Activated T-cell treated with anti-CD3 and anti-CD28 coated beads, Interleukin-2, amount 50 U/mL, for 1 hour (primary cell): ENCODE measurements around the gene PLAAT4.

Experiments used
- DNase-seq: peaks from one replicate; pipeline ENCODE4 v3.0.0-alpha.2; 2020

Gene PLAAT4

GRCh38 chr11:63536669-63537292 is at the start of gene PLAAT4:
TSS of gene PLAAT4 (plus strand) at chr11:63536808. CDS start at chr11:63536869, 61 bp downstream.
- peak; percentile 40 for DNase-seq

GRCh38 chr11:63488789-63489188 is 47.8 kb upstream of the PLAAT4 start:
- DNase-seq: no peak

GRCh38 chr11:63489879-63490278 is 46.7 kb upstream of the PLAAT4 start:
- no peak for DNase-seq

GRCh38 chr11:63490551-63491239 is 45.9 kb upstream of the PLAAT4 start, which contains the start of gene PLAAT5:
TSS of gene PLAAT5 (minus strand) at chr11:63491167. CDS start at chr11:63491034, 133 bp downstream.
- peak; percentile 45 for DNase-seq

- DNase-seq: no peak
Observed at GRCh38 chr11:63491240-63491587, 45.4 kb upstream of the PLAAT4 start.

GRCh38 chr11:63491636-63492372 is 44.8 kb upstream of the PLAAT4 start:
- DNase-seq: no peak

- no peak for DNase-seq
Observed at GRCh38 chr11:63492441-63492840, 44.2 kb upstream of the PLAAT4 start.

- DNase-seq: no peak
Observed at GRCh38 chr11:63493127-63493526, 43.5 kb upstream of the PLAAT4 start.

- no peak for DNase-seq
Observed at GRCh38 chr11:63494975-63495374, 41.6 kb upstream of the PLAAT4 start.

- no peak for DNase-seq
Observed at GRCh38 chr11:63499874-63500273, 36.7 kb upstream of the PLAAT4 start.

- no peak for DNase-seq
Observed at GRCh38 chr11:63501236-63501635, 35.4 kb upstream of the PLAAT4 start.

- DNase-seq: no peak
Observed at GRCh38 chr11:63502252-63502820, 34.3 kb upstream of the PLAAT4 start.

- DNase-seq: no peak
Observed at GRCh38 chr11:63503492-63503891, 33.1 kb upstream of the PLAAT4 start.

- DNase-seq: no peak
Observed at GRCh38 chr11:63504054-63504453, 32.6 kb upstream of the PLAAT4 start.

- no peak for DNase-seq
Observed at GRCh38 chr11:63504933-63505586, 31.5 kb upstream of the PLAAT4 start.

- no peak for DNase-seq
Observed at GRCh38 chr11:63505857-63506528, 30.6 kb upstream of the PLAAT4 start, which contains the start of gene LGALS12. TSS of gene LGALS12 (plus strand) at chr11:63506084. CDS start at chr11:63506459, 375 bp downstream.

GRCh38 chr11:63506876-63507275 is 29.7 kb upstream of the PLAAT4 start:
- no peak for DNase-seq

- no peak for DNase-seq
Observed at GRCh38 chr11:63507511-63507910, 29.1 kb upstream of the PLAAT4 start.

GRCh38 chr11:63508009-63508408 is 28.6 kb upstream of the PLAAT4 start:
- no peak for DNase-seq

GRCh38 chr11:63508745-63509144 is 27.9 kb upstream of the PLAAT4 start:
- no peak for DNase-seq

GRCh38 chr11:63510360-63511047 is 26.1 kb upstream of the PLAAT4 start:
- no peak for DNase-seq
